ENCODE measurements around the gene LRCH4.
"Not testable (repeated sequence)": the region's sequence is repeated elsewhere in the genome, so short reads cannot be mapped to it uniquely, and the experiment has no call there.

The LRCH4 gene

GRCh38 chr7:100536695-100537094 lies 49.2 kb downstream of the LRCH4 start:
- not testable (repeated sequence) for H2BK120ac ChIP-seq (ENCODE audit: low read depth, low read length); H4K91ac ChIP-seq (ENCODE audit: low read depth, low read length, poor library complexity); H2AFZ ChIP-seq (ENCODE audit: low read length); H2BK15ac ChIP-seq (ENCODE audit: low read length); H4K8ac ChIP-seq (ENCODE audit: low read depth, low read length); H3K27me3 ChIP-seq (ENCODE audit: control insufficient read depth in 3 of 3, insufficient read depth in 3 of 3, low read depth in 1 of 3, low read length in 3 of 3); H3K4me3 ChIP-seq (ENCODE audit: low read length in 2 of 2); H3K4me2 ChIP-seq (ENCODE audit: insufficient read depth, low read length, poor library complexity, severe bottlenecking); H3K79me1 ChIP-seq (ENCODE audit: low read depth, low read length); H3K4ac ChIP-seq (ENCODE audit: low read length); DNase-seq (ENCODE audit: low spot score); H2AK5ac ChIP-seq (ENCODE audit: low read depth, low read length); H3K14ac ChIP-seq (ENCODE audit: low read length); H3K9ac ChIP-seq (ENCODE audit: low read depth, low read length, poor library complexity); H2BK12ac ChIP-seq (ENCODE audit: low read length); H3K4me1 ChIP-seq (ENCODE audit: control insufficient read depth in 2 of 2, insufficient read depth in 1 of 2, low read depth in 1 of 2, low read length in 2 of 2); H3K27ac ChIP-seq (replicated peaks; ENCODE audit: low read length); H3K23ac ChIP-seq (ENCODE audit: low read depth, low read length, poor library complexity); H2BK5ac ChIP-seq (ENCODE audit: low read length); H3K18ac ChIP-seq (ENCODE audit: low read length); H3K36me3 ChIP-seq (replicated peaks in 1 of 2; ENCODE audit: control insufficient read depth in 2 of 2, insufficient read depth in 2 of 2, low read length in 2 of 2); H3K9me3 ChIP-seq (replicated peaks in 1 of 2; ENCODE audit: control insufficient read depth in 2 of 2, insufficient read depth in 1 of 2, low read depth in 1 of 2, low read length in 2 of 2)
- WGBS, 2 donors (ENCODE audit: extremely low coverage in 2 of 2, insufficient read length in 2 of 2, insufficient replicate concordance in 1 of 2): no CpG with 5 or more reads among the region's 2 CpGs

- H3K23ac ChIP-seq (ENCODE audit: low read depth, low read length, poor library complexity); H3K79me1 ChIP-seq (ENCODE audit: low read depth, low read length); H3K4me3 ChIP-seq (ENCODE audit: low read length in 2 of 2): not testable (repeated sequence)
These were observed 49.9 kb downstream of the LRCH4 start for GRCh38 chr7:100535982-100536381.

GRCh38 chr7:100532165-100533022 lies 53.5 kb downstream of the LRCH4 start:
- H2AK5ac ChIP-seq (ENCODE audit: low read depth, low read length): no peak overlapping the region
- no peak overlapping the region for H3K14ac ChIP-seq (ENCODE audit: low read length)
- H3K79me1 ChIP-seq (ENCODE audit: low read depth, low read length): no peaks in the 10 kb centered on the region
- H4K91ac ChIP-seq (ENCODE audit: low read depth, low read length, poor library complexity): no peak overlapping the region
- H3K27ac ChIP-seq (replicated peaks; ENCODE audit: low read length): no peak overlapping the region
- no peak overlapping the region for H4K8ac ChIP-seq (ENCODE audit: low read depth, low read length)
- WGBS, 2 donors (ENCODE audit: extremely low coverage in 2 of 2, insufficient read length in 2 of 2, insufficient replicate concordance in 1 of 2): no CpG with 5 or more reads among the region's 14 CpGs
- H3K4me2 ChIP-seq (ENCODE audit: insufficient read depth, low read length, poor library complexity, severe bottlenecking): no peak overlapping the region
- no peak overlapping the region for H3K9ac ChIP-seq (ENCODE audit: low read depth, low read length, poor library complexity)
- no peak overlapping the region for H3K4me3 ChIP-seq (ENCODE audit: low read length in 2 of 2)
- H3K4ac ChIP-seq (ENCODE audit: low read length): no peak overlapping the region
- no peaks in the 10 kb centered on the region for H3K36me3 ChIP-seq (replicated peaks in 1 of 2; ENCODE audit: control insufficient read depth in 2 of 2, insufficient read depth in 2 of 2, low read length in 2 of 2)
- H2BK5ac ChIP-seq (ENCODE audit: low read length): no peak overlapping the region
- no peak overlapping the region for H2BK120ac ChIP-seq (ENCODE audit: low read depth, low read length)
- H3K9me3 ChIP-seq (replicated peaks in 1 of 2; ENCODE audit: control insufficient read depth in 2 of 2, insufficient read depth in 1 of 2, low read depth in 1 of 2, low read length in 2 of 2): no peaks in the 10 kb centered on the region
- no peaks in the 10 kb centered on the region for H3K27me3 ChIP-seq (ENCODE audit: control insufficient read depth in 3 of 3, insufficient read depth in 3 of 3, low read depth in 1 of 3, low read length in 3 of 3)
- H3K4me1 ChIP-seq (ENCODE audit: control insufficient read depth in 2 of 2, insufficient read depth in 1 of 2, low read depth in 1 of 2, low read length in 2 of 2): no peaks in the 10 kb centered on the region
- H2AFZ ChIP-seq (ENCODE audit: low read length): no peak overlapping the region
- no peak overlapping the region for H2BK15ac ChIP-seq (ENCODE audit: low read length)
- H2BK12ac ChIP-seq (ENCODE audit: low read length): no peak overlapping the region
- DNase-seq (ENCODE audit: low spot score): no peak
- no peak overlapping the region for H3K23ac ChIP-seq (ENCODE audit: low read depth, low read length, poor library complexity)
- no peak overlapping the region for H3K18ac ChIP-seq (ENCODE audit: low read length)

More at GRCh38 chr7:100535982-100536381, 49.9 kb downstream of the LRCH4 start:
- not testable (repeated sequence) for H3K9me3 ChIP-seq (replicated peaks in 1 of 2; ENCODE audit: control insufficient read depth in 2 of 2, insufficient read depth in 1 of 2, low read depth in 1 of 2, low read length in 2 of 2); H2BK120ac ChIP-seq (ENCODE audit: low read depth, low read length); H3K4ac ChIP-seq (ENCODE audit: low read length); H2AFZ ChIP-seq (ENCODE audit: low read length); H3K9ac ChIP-seq (ENCODE audit: low read depth, low read length, poor library complexity); H3K14ac ChIP-seq (ENCODE audit: low read length); H2BK12ac ChIP-seq (ENCODE audit: low read length); H3K27ac ChIP-seq (replicated peaks; ENCODE audit: low read length); H3K4me2 ChIP-seq (ENCODE audit: insufficient read depth, low read length, poor library complexity, severe bottlenecking); H3K18ac ChIP-seq (ENCODE audit: low read length); DNase-seq (ENCODE audit: low spot score); H2BK5ac ChIP-seq (ENCODE audit: low read length); H3K27me3 ChIP-seq (ENCODE audit: control insufficient read depth in 3 of 3, insufficient read depth in 3 of 3, low read depth in 1 of 3, low read length in 3 of 3); H2BK15ac ChIP-seq (ENCODE audit: low read length); H4K91ac ChIP-seq (ENCODE audit: low read depth, low read length, poor library complexity); H3K4me1 ChIP-seq (ENCODE audit: control insufficient read depth in 2 of 2, insufficient read depth in 1 of 2, low read depth in 1 of 2, low read length in 2 of 2); H3K36me3 ChIP-seq (replicated peaks in 1 of 2; ENCODE audit: control insufficient read depth in 2 of 2, insufficient read depth in 2 of 2, low read length in 2 of 2); H4K8ac ChIP-seq (ENCODE audit: low read depth, low read length); H2AK5ac ChIP-seq (ENCODE audit: low read depth, low read length)
- no CpG with 5 or more reads among the region's 9 CpGs for whole genome bisulfite sequencing, 2 donors (ENCODE audit: extremely low coverage in 2 of 2, insufficient read length in 2 of 2, insufficient replicate concordance in 1 of 2)

- H3K9me3 ChIP-seq (replicated peaks in 1 of 2; ENCODE audit: control insufficient read depth in 2 of 2, insufficient read depth in 1 of 2, low read depth in 1 of 2, low read length in 2 of 2); H2BK12ac ChIP-seq (ENCODE audit: low read length); H3K79me1 ChIP-seq (ENCODE audit: low read depth, low read length); H3K4me1 ChIP-seq (ENCODE audit: control insufficient read depth in 2 of 2, insufficient read depth in 1 of 2, low read depth in 1 of 2, low read length in 2 of 2); H3K4me2 ChIP-seq (ENCODE audit: insufficient read depth, low read length, poor library complexity, severe bottlenecking); H2BK15ac ChIP-seq (ENCODE audit: low read length); H3K4ac ChIP-seq (ENCODE audit: low read length); H3K27ac ChIP-seq (replicated peaks; ENCODE audit: low read length); DNase-seq (ENCODE audit: low spot score); H3K4me3 ChIP-seq (ENCODE audit: low read length in 2 of 2); H3K27me3 ChIP-seq (ENCODE audit: control insufficient read depth in 3 of 3, insufficient read depth in 3 of 3, low read depth in 1 of 3, low read length in 3 of 3); H4K91ac ChIP-seq (ENCODE audit: low read depth, low read length, poor library complexity); H3K23ac ChIP-seq (ENCODE audit: low read depth, low read length, poor library complexity); H2AK5ac ChIP-seq (ENCODE audit: low read depth, low read length); H4K8ac ChIP-seq (ENCODE audit: low read depth, low read length); H3K18ac ChIP-seq (ENCODE audit: low read length); H3K36me3 ChIP-seq (replicated peaks in 1 of 2; ENCODE audit: control insufficient read depth in 2 of 2, insufficient read depth in 2 of 2, low read length in 2 of 2); H2BK120ac ChIP-seq (ENCODE audit: low read depth, low read length); H2AFZ ChIP-seq (ENCODE audit: low read length); H3K14ac ChIP-seq (ENCODE audit: low read length); H3K9ac ChIP-seq (ENCODE audit: low read depth, low read length, poor library complexity); H2BK5ac ChIP-seq (ENCODE audit: low read length): not testable (repeated sequence)
- WGBS, 2 donors (ENCODE audit: extremely low coverage in 2 of 2, insufficient read length in 2 of 2, insufficient replicate concordance in 1 of 2): no CpG with 5 or more reads among the region's 12 CpGs
These were observed 57.6 kb downstream of the LRCH4 start for GRCh38 chr7:100528108-100528866.
